HuH-7.5 (cell line): ENCODE measurements around the gene ROPN1B.

Source experiments
- DNase-seq: peaks from one replicate; pipeline ENCODE4 v3.0.0; 2011; ENCODE audit warnings: low spot score

The ROPN1B gene

GRCh38 chr3:126031981-126032471 is 63.0 kb downstream of the ROPN1B start:
- DNase-seq: no peak
